Mucosa of descending colon (tissue), 3 donors: ENCODE data around the gene CELA3B. TPM values are rescaled to one million over a fixed set of nuclear protein-coding genes. Genes with fewer than 3 reads are reported as not detected.
A peak's percentile ranks its signal among the peaks of the same experiment; 100 is the strongest.
"Not testable (repeated sequence)": the region's sequence is repeated elsewhere in the genome, so short reads cannot be mapped to it uniquely, and the experiment has no call there.

Experiments used
- ATAC-seq: fragments of 200-7000 bp; cut with Tn5 transposase; one replicate; pipeline ENCODE4 v1.9.1; 2020; ENCODE audit warnings: mild to moderate bottlenecking, moderate library complexity
- DNase-seq, 3 donors: peaks; one replicate each; pipeline ENCODE4 v3.0.0-alpha.2; 2020
- H3K36me3 ChIP-seq: fragments of 200-600 bp; one replicate; pipeline ENCODE4 v1.8.0; 2021; ENCODE audit warnings: low read depth, mild to moderate bottlenecking
- H3K4me1 ChIP-seq: fragments of 200-600 bp; one replicate; pipeline ENCODE4 v1.8.0; 2021; ENCODE audit warnings: low read depth, mild to moderate bottlenecking
- H3K4me3 ChIP-seq: fragments of 200-600 bp; one replicate; pipeline ENCODE4 v1.8.0; 2021; ENCODE audit warnings: mild to moderate bottlenecking
- H3K9me3 ChIP-seq: fragments of 200-600 bp; one replicate; pipeline ENCODE4 v1.8.0; 2021; ENCODE audit warnings: mild to moderate bottlenecking
- intact Hi-C, 2 donors: fragments of 100-400 bp; cut with DNase I in 1 of 2; cut with micrococcal nuclease in 1 of 2; formaldehyde crosslinking; loops; one replicate each; pipeline versions ENCODE4 v1.11.0 to v1.11.1; 2022; cut with DNase I, micrococcal nuclease
- total RNA-seq, 3 donors: library from RNA; stranded (reverse); fragmentation: NEBNext Ultra II Directional in 2 of 3; extraction: Animal tissue kit (Norgen Biotek cat#: 25700) in 2 of 3; gene quantifications; one replicate each; pipeline versions ENCODE4 v1.2.1 to v1.2.4, GENCODE V29; 2021 to 2023
- TF ChIP-seq, protein P1 (sequence below): fragments of 200-600 bp; IDR thresholded peaks from one replicate; pipeline ENCODE4 v1.8.0; 2022; ENCODE audit warnings: antibody characterized with exemption, mild to moderate bottlenecking
- donor health status: DM: no; HTN: no; CAD: no; lungs with moderate emphysema.
- donor health status: DM: no; HTN: no; CAD: no.
- donor health status: DM: no; HTN: yes; CAD: no.

The CELA3B gene
- total RNA-seq, 3 donors from 2014 or later = 0.35 to 3.5 (median 0.70) TPM

DNA sequence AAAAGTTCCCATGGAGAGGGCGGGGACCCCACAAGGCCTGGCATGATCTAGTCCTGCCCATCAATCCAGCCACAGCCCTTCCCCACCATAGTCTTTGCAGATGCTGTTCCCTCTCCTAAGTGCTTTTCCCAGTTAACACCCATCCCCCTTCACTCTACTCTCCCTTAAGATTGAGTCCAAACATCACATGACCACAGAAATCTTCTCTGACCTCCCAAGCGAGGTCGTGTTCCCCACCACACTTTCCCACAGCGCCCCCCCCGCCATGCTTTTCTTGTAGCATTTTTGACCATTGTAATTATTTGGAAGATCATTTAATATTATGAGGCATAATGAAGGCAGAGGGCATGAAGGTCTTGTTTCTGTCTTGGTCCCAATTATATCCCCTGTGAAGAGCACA, 35.5 kb upstream of the CELA3B start:
- no peak for ATAC-seq
- intact Hi-C loops = no loop called here
- no peak overlapping the region for H3K4me3 ChIP-seq
- peaks cover 7% of the 10 kb centered on the region for H3K4me1 ChIP-seq
- no peaks in the 10 kb centered on the region for H3K9me3 ChIP-seq
- no peaks in the 10 kb centered on the region for H3K36me3 ChIP-seq
- DNase-seq = no peak
- TF ChIP-seq, protein P1, sequence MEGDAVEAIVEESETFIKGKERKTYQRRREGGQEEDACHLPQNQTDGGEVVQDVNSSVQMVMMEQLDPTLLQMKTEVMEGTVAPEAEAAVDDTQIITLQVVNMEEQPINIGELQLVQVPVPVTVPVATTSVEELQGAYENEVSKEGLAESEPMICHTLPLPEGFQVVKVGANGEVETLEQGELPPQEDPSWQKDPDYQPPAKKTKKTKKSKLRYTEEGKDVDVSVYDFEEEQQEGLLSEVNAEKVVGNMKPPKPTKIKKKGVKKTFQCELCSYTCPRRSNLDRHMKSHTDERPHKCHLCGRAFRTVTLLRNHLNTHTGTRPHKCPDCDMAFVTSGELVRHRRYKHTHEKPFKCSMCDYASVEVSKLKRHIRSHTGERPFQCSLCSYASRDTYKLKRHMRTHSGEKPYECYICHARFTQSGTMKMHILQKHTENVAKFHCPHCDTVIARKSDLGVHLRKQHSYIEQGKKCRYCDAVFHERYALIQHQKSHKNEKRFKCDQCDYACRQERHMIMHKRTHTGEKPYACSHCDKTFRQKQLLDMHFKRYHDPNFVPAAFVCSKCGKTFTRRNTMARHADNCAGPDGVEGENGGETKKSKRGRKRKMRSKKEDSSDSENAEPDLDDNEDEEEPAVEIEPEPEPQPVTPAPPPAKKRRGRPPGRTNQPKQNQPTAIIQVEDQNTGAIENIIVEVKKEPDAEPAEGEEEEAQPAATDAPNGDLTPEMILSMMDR = no peak

DNA sequence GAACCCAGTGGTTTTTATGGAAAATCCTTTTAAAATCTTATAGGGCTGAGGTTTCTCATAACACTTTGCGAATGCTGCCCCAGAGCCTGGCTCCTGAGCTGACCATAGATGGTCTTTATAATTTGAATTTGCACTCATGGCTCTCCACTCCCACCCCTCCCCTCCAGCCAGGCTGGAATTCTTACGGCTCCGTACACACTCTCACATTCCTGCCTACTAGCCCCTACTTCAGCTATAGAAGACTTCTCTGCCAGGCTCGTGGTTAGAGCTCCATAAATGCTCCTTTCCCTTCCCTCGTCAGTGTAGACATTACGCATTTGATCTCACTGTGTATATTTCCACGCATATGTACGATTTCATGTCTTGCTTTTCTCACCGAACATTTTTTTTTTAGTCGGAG, 34.4 kb upstream of the CELA3B start:
- TF ChIP-seq, protein P1 = no peak
- Histone ChIP-seq H3K9me3 (no peaks in the 10 kb centered on the region), H3K4me1 (peaks cover 7% of the 10 kb centered on the region), H3K36me3 (no peaks in the 10 kb centered on the region), H3K4me3 (no peak overlapping the region)
- no peak for ATAC-seq
- intact Hi-C loops = no loop called here
- peak in 2 of 3 donors; percentile 1 to 4 for DNase-seq

DNA sequence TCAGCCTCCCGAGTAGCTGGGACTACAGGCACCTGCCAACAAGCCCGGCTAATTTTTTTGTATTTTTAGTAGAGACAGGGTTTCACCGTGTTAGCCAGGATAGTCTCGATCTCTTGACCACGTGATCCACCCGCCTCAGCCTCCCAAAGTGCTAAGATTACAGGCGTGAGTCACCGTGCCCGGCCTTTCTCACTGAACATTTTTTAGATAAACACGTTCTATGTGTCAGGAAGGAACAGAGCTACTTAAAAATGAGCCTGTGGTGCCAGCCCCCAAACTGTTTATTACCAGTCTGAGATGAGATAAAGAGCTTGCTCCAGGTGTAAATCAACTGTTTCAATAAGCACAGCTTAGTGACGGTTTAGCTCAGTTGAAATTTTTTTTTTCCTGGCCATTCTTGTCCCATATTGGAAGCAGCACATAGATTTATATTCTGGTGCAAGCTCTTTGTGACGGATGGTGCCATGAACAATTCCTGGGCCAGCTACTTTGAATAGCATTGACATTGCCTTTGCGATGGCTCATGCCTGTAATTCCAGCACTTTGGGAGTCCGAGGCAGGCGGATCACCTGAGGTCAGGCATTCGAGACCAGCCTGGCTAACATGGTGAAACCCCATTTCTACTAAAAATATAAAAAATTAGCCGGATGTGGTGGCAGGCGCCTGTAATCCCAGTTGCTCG, 33.7 kb upstream of the CELA3B start:
- intact Hi-C loops, H3K4me3 ChIP-seq, H3K4me1 ChIP-seq: not testable (repeated sequence)

DNA sequence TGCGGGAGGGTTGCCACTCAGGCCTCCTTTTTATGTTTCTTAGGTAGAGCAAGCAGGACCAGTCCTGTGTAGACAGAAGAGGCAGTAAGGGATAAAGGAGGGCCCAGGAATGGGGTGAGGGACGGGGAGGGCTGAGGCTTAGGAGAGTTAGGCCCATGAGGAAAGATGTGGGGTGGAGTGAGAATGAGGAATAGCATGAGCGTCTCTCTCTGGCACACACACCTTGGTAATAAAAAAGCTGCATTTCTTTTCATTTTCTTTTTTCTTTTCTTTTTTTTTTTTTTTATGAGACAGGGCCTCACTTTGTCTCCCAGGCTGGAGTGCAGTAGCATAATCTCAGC, 32.1 kb upstream of the CELA3B start:
- intact Hi-C loops = no loop called here
- TF ChIP-seq, protein P1 = no peak
- ATAC-seq (no peak), DNase-seq (no peak)
- no peaks in the 10 kb centered on the region for H3K9me3 ChIP-seq
- no peaks in the 10 kb centered on the region for H3K36me3 ChIP-seq
- no peaks in the 10 kb centered on the region for H3K4me1 ChIP-seq
- no peak overlapping the region for H3K4me3 ChIP-seq

More for the DNA sequence above, 33.7 kb upstream of the CELA3B start:
- ATAC-seq = peak; percentile 47
- not testable (repeated sequence) for H3K36me3 ChIP-seq, H3K9me3 ChIP-seq
- peak in 1 of 3 donors; percentile 24 for DNase-seq

DNA sequence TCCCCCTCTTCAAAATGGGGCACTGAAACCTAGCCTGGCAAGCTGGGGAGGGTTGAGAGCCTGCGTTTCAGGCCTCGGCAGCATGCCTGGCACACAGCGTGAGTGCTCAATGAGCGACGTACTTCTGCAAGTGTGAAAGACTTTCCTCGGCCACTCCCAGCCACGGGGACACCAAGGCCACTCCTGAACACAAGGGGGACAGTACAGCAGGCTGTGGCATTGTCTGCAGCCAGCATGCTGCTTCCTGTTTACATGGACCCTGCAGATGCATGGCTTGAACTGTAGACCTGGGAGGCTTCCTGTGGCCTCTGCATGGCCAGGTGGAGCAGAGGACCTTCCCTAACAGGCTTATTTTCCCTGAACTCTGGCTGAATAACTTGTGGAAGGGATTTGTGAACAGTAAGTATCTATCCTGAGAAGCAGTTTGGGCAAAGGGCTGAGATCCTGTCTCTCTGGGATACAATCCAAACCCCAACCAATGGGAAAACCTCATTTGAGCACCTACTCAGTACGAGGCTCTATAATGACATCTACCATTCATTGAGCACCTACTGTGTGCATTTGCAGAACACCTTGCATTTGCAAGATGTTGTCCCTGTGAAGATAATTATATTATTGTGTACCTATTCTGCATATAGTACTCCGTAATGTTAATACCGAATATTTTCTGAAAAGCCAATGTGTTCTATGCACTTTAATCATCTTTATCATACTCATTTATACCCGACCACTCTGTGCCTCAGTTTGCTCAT, 29.8 kb upstream of the CELA3B start:
- DNase-seq (no peak), ATAC-seq (no peak)
- Histone ChIP-seq H3K4me3 (no peak overlapping the region), H3K9me3 (no peaks in the 10 kb centered on the region), H3K36me3 (no peaks in the 10 kb centered on the region), H3K4me1 (no peaks in the 10 kb centered on the region)
- intact Hi-C loops = no loop called here
- TF ChIP-seq, protein P1 = no peak

DNA sequence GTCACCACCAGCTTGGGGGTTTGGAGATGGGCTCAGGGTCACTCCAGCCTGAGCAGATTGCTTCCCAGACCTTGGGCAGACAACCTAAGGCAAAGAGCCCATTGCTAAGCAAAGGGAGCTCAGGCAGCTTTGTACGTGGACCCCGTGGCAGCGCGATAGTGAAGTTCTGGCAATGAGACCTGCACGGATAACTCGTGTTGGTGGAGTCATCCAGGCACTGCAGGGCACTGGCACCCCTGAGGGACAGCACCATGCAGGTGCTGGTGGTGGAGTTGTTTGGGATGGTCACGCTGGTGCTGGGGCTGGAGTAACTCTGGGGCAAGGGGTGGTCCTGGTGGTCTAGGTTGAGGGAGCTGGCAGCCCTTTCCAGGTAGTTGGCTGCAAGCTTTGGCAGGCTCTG, 26.1 kb upstream of the CELA3B start:
- Histone ChIP-seq H3K9me3 (no peaks in the 10 kb centered on the region), H3K4me3 (no peak overlapping the region), H3K36me3 (no peaks in the 10 kb centered on the region), H3K4me1 (peaks cover under 1% of the 10 kb centered on the region)
- ATAC-seq (no peak), DNase-seq (peak in 1 of 3 donors; percentile 3)
- intact Hi-C loops = no loop called here
- TF ChIP-seq, protein P1 = no peak
